GM18861 (cell line): ENCODE measurements around the gene MR1.
"Not testable (repeated sequence)": the region's sequence is repeated elsewhere in the genome, so short reads cannot be mapped to it uniquely, and the experiment has no call there.

Source experiments
- ATAC-seq: cut with Tn5 transposase; IDR thresholded peaks from one replicate; pipeline ENCODE4 v1.9.1; 2021; ENCODE audit not compliant: unreplicated experiment

The MR1 gene

GRCh38 chr1:181028615-181029014, 5.2 kb upstream of the MR1 start:
- ATAC-seq = no peak

- no peak for ATAC-seq
Observed at GRCh38 chr1:181032535-181032934, 1.2 kb upstream of the MR1 start.

GRCh38 chr1:181033128-181033798, 520 bp upstream of the MR1 start:
- ATAC-seq = peak; percentile 20

- not testable (repeated sequence) for ATAC-seq
Observed at GRCh38 chr1:181035210-181035609, 1.4 kb downstream of the MR1 start.

GRCh38 chr1:181036107-181036836, 2.5 kb downstream of the MR1 start:
- no peak for ATAC-seq

GRCh38 chr1:181037386-181037785, 3.6 kb downstream of the MR1 start:
- no peak for ATAC-seq

- ATAC-seq = no peak
Observed at GRCh38 chr1:181038399-181038873, 4.7 kb downstream of the MR1 start.

GRCh38 chr1:181040284-181040865, 6.6 kb downstream of the MR1 start:
- ATAC-seq = no peak

GRCh38 chr1:181043025-181043888, 9.5 kb downstream of the MR1 start:
- ATAC-seq = no peak

GRCh38 chr1:181044449-181044966, 10.7 kb downstream of the MR1 start:
- ATAC-seq = peak; percentile 84

- ATAC-seq = not testable (repeated sequence)
Observed at GRCh38 chr1:181045946-181046345, 12.2 kb downstream of the MR1 start.

- ATAC-seq = no peak
Observed at GRCh38 chr1:181049378-181049777, 15.6 kb downstream of the MR1 start.

- ATAC-seq = no peak
Observed at GRCh38 chr1:181050922-181051321, 17.1 kb downstream of the MR1 start.

GRCh38 chr1:181056560-181056959, 22.8 kb downstream of the MR1 start:
- no peak for ATAC-seq

- no peak for ATAC-seq
Observed at GRCh38 chr1:181057079-181057478, 23.3 kb downstream of the MR1 start.

- ATAC-seq = no peak
Observed at GRCh38 chr1:181059435-181059834, 25.7 kb downstream of the MR1 start.

GRCh38 chr1:181060066-181060465, 26.3 kb downstream of the MR1 start:
- no peak for ATAC-seq

- ATAC-seq = not testable (repeated sequence)
Observed at GRCh38 chr1:181060947-181061346, 27.2 kb downstream of the MR1 start.

- no peak for ATAC-seq
Observed at GRCh38 chr1:181061487-181061886, 27.7 kb downstream of the MR1 start.

GRCh38 chr1:181061891-181062835, 28.4 kb downstream of the MR1 start:
- peak; percentile 78 for ATAC-seq
